ENCODE results near the gene DMBT1.

DNA sequence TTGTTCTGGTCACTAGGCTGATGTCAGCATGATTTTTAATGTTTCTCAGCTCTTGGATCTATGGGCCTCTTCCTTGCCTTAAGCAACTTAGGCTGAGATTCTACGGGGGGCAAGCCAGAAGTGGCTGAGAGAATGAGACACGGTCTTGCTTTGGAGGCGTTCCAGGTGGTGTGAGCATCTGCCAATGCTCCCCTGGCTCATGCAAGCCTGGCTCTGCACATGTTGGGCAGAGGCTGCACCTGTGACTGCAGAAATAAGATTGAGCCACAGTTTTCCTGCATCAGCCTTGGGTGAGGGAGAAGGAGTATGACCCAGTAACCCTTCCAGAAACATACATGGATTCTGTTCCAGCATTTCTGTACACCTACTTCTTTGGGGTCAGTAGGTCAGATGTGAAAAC, 97.2 kb downstream of the DMBT1 start:
- TF ChIP-seq, protein P1, sequence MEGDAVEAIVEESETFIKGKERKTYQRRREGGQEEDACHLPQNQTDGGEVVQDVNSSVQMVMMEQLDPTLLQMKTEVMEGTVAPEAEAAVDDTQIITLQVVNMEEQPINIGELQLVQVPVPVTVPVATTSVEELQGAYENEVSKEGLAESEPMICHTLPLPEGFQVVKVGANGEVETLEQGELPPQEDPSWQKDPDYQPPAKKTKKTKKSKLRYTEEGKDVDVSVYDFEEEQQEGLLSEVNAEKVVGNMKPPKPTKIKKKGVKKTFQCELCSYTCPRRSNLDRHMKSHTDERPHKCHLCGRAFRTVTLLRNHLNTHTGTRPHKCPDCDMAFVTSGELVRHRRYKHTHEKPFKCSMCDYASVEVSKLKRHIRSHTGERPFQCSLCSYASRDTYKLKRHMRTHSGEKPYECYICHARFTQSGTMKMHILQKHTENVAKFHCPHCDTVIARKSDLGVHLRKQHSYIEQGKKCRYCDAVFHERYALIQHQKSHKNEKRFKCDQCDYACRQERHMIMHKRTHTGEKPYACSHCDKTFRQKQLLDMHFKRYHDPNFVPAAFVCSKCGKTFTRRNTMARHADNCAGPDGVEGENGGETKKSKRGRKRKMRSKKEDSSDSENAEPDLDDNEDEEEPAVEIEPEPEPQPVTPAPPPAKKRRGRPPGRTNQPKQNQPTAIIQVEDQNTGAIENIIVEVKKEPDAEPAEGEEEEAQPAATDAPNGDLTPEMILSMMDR (conservative IDR thresholded peaks at IDR 0.05 in 1 of 2, IDR thresholded peaks at IDR 0.05 in 1 of 2; ENCODE audit: extremely low read depth in 1 of 2, insufficient read depth in 1 of 2, low read depth in 1 of 2, low read length in 2 of 2): no peak
- no peak for TF ChIP-seq EZH2 (IDR thresholded peaks at IDR 0.05; ENCODE audit: borderline replicate concordance, low read length)

Measured in mammary epithelial cell (primary cell).